ENCODE data around the gene OCSTAMP. TPM values are rescaled to one million over a fixed set of nuclear protein-coding genes. Genes with fewer than 3 reads are reported as not detected.

The OCSTAMP gene
- total RNA-seq, 3 donors from 2014 or later (not counting 1 experiment from before 2014, with no cell fraction given): not detected

GRCh38 chr20:46509523-46509922, 40.9 kb downstream of the OCSTAMP start:
- no peak for TF ChIP-seq CTCF (IDR thresholded peaks at IDR 0.05)
- 33% methylated on average over 2 of the region's 2 CpGs for WGBS (ENCODE audit: insufficient coverage)
- Mint-ChIP-seq H3K4me3 (no peak overlapping the region), H3K27ac (no peak overlapping the region), H3K4me1 (peaks cover 0 to 9% of the 10 kb centered on the region in 2 donors), H3K36me3 (no peaks in the 10 kb centered on the region), H3K9me3 (no peaks in the 10 kb centered on the region), H3K27me3 (ENCODE audit: low read depth in 2 of 2) (peaks cover 14 to 37% of the 10 kb centered on the region in 2 donors)
- Histone ChIP-seq H3K27ac (ENCODE audit: low read length) (no peak overlapping the region), H3K36me3 (ENCODE audit: control insufficient read depth, insufficient read depth, low read length) (no peaks in the 10 kb centered on the region), H3K4me3 (ENCODE audit: low read length) (no peak overlapping the region), H3K4me1 (ENCODE audit: control insufficient read depth, insufficient read depth, low read length) (peaks cover 7% of the 10 kb centered on the region), H3K9me3 (ENCODE audit: control insufficient read depth, insufficient read depth, low read length) (no peaks in the 10 kb centered on the region), H3K27me3 (ENCODE audit: control insufficient read depth, insufficient read depth, low read length) (peaks cover 7% of the 10 kb centered on the region)
- DNase-seq (no peak), ATAC-seq (no peak)
- intact Hi-C loops (cut with micrococcal nuclease): no loop called here

GRCh38 chr20:46507760-46508407, 42.6 kb downstream of the OCSTAMP start:
- WGBS (ENCODE audit: insufficient coverage): 70% methylated on average over 2 of the region's 4 CpGs
- Mint-ChIP-seq H3K4me3 (no peak overlapping the region), H3K36me3 (peaks cover 6% of the 10 kb centered on the region), H3K9me3 (peaks cover 5 to 6% of the 10 kb centered on the region in 2 donors), H3K27me3 (ENCODE audit: low read depth in 2 of 2) (peaks cover 21 to 44% of the 10 kb centered on the region in 2 donors), H3K4me1 (peaks cover 0 to under 1% of the 10 kb centered on the region in 2 donors), H3K27ac (no peak overlapping the region)
- intact Hi-C loops (cut with micrococcal nuclease): no loop called here
- Histone ChIP-seq H3K27me3 (ENCODE audit: control insufficient read depth, insufficient read depth, low read length) (no peaks in the 10 kb centered on the region), H3K4me1 (ENCODE audit: control insufficient read depth, insufficient read depth, low read length) (peaks cover under 1% of the 10 kb centered on the region), H3K9me3 (ENCODE audit: control insufficient read depth, insufficient read depth, low read length) (no peaks in the 10 kb centered on the region), H3K4me3 (ENCODE audit: low read length) (no peak overlapping the region), H3K36me3 (ENCODE audit: control insufficient read depth, insufficient read depth, low read length) (no peaks in the 10 kb centered on the region), H3K27ac (ENCODE audit: low read length) (no peak overlapping the region)
- no peak for TF ChIP-seq CTCF (IDR thresholded peaks at IDR 0.05)
- ATAC-seq (no peak), DNase-seq (no peak)

GRCh38 chr20:46505506-46505905, 44.9 kb downstream of the OCSTAMP start:
- H3K9me3 Mint-ChIP-seq: peaks cover 15 to 18% of the 10 kb centered on the region in 2 donors
- H3K4me3 Mint-ChIP-seq: no peak overlapping the region
- H3K4me1 Mint-ChIP-seq: no peaks in the 10 kb centered on the region
- H3K27me3 ChIP-seq (ENCODE audit: control insufficient read depth, insufficient read depth, low read length): no peaks in the 10 kb centered on the region
- no peaks in the 10 kb centered on the region for H3K36me3 ChIP-seq (ENCODE audit: control insufficient read depth, insufficient read depth, low read length)
- H3K27me3 Mint-ChIP-seq (ENCODE audit: low read depth in 2 of 2): peaks cover 22 to 49% of the 10 kb centered on the region in 2 donors
- ATAC-seq (no peak), DNase-seq (no peak)
- intact Hi-C loops (cut with micrococcal nuclease): no loop called here
- TF ChIP-seq CTCF (IDR thresholded peaks at IDR 0.05): no peak
- H3K4me1 ChIP-seq (ENCODE audit: control insufficient read depth, insufficient read depth, low read length): no peaks in the 10 kb centered on the region
- 88% methylated on average over 3 of the region's 3 CpGs for WGBS (ENCODE audit: insufficient coverage)
- no peak overlapping the region for H3K27ac Mint-ChIP-seq
- H3K36me3 Mint-ChIP-seq: peaks cover 23% of the 10 kb centered on the region
- H3K4me3 ChIP-seq (ENCODE audit: low read length): no peak overlapping the region
- H3K27ac ChIP-seq (ENCODE audit: low read length): no peak overlapping the region
- H3K9me3 ChIP-seq (ENCODE audit: control insufficient read depth, insufficient read depth, low read length): peaks cover 10% of the 10 kb centered on the region

GRCh38 chr20:46501961-46502360, 48.5 kb downstream of the OCSTAMP start:
- DNase-seq (no peak), ATAC-seq (no peak)
- intact Hi-C loops (cut with micrococcal nuclease): no loop called here
- Mint-ChIP-seq H3K4me1 (no peaks in the 10 kb centered on the region), H3K9me3 (peaks cover 15 to 18% of the 10 kb centered on the region in 2 donors), H3K27ac (no peak overlapping the region), H3K36me3 (peaks cover 23% of the 10 kb centered on the region), H3K4me3 (no peak overlapping the region), H3K27me3 (ENCODE audit: low read depth in 2 of 2) (peaks cover 16 to 43% of the 10 kb centered on the region in 2 donors)
- Histone ChIP-seq H3K27me3 (ENCODE audit: control insufficient read depth, insufficient read depth, low read length) (no peaks in the 10 kb centered on the region), H3K4me1 (ENCODE audit: control insufficient read depth, insufficient read depth, low read length) (no peaks in the 10 kb centered on the region), H3K4me3 (ENCODE audit: low read length) (no peak overlapping the region), H3K9me3 (ENCODE audit: control insufficient read depth, insufficient read depth, low read length) (peaks cover 13% of the 10 kb centered on the region), H3K27ac (ENCODE audit: low read length) (no peak overlapping the region), H3K36me3 (ENCODE audit: control insufficient read depth, insufficient read depth, low read length) (no peaks in the 10 kb centered on the region)
- TF ChIP-seq CTCF (IDR thresholded peaks at IDR 0.05): no peak
- 92% methylated on average over 6 of the region's 6 CpGs for WGBS (ENCODE audit: insufficient coverage)

All from natural killer cell (primary cell).